ENCODE data around the gene ZFP14.
"Not testable (repeated sequence)": the region's sequence is repeated elsewhere in the genome, so short reads cannot be mapped to it uniquely, and the experiment has no call there.

GRCh38 chr19:36309309-36309708, 69.7 kb downstream of the ZFP14 start:
- not testable (repeated sequence) for TF ChIP-seq POLR2AphosphoS5, SPI1 (IDR thresholded peaks at IDR 0.05; ENCODE audit: low read depth, low read length)

All from GM12891 (cell line).